ENCODE measurements around the gene ACTG1. TPM values are rescaled to one million over a fixed set of nuclear protein-coding genes. Genes with fewer than 3 reads are reported as not detected.

The ACTG1 gene
- total RNA-seq, 1 donor from 2014 or later, result 3,469 TPM

GRCh38 chr17:81481073-81481799, 31.4 kb downstream of the ACTG1 start:
- DNase-seq, result peak; percentile 36

GRCh38 chr17:81480140-81481072, 32.2 kb downstream of the ACTG1 start:
- no peak for DNase-seq

GRCh38 chr17:81479175-81480071, 33.2 kb downstream of the ACTG1 start:
- DNase-seq, result no peak

GRCh38 chr17:81478119-81478518, 34.5 kb downstream of the ACTG1 start:
- DNase-seq, result no peak

GRCh38 chr17:81477173-81477572, 35.4 kb downstream of the ACTG1 start:
- DNase-seq, result no peak

GRCh38 chr17:81476635-81477034, 36.0 kb downstream of the ACTG1 start:
- no peak for DNase-seq

- DNase-seq, result no peak
Observed at GRCh38 chr17:81476097-81476496, 36.5 kb downstream of the ACTG1 start.

- DNase-seq, result no peak
Observed at GRCh38 chr17:81474958-81475357, 37.6 kb downstream of the ACTG1 start.

GRCh38 chr17:81473019-81473418, 39.6 kb downstream of the ACTG1 start:
- DNase-seq, result no peak

GRCh38 chr17:81471818-81472456, 40.7 kb downstream of the ACTG1 start:
- DNase-seq, result peak; percentile 25

- no peak for DNase-seq
Observed at GRCh38 chr17:81470944-81471817, 41.4 kb downstream of the ACTG1 start.

- DNase-seq, result no peak
Observed at GRCh38 chr17:81470270-81470943, 42.2 kb downstream of the ACTG1 start.

- no peak for DNase-seq
Observed at GRCh38 chr17:81469266-81469665, 43.3 kb downstream of the ACTG1 start.

- DNase-seq, result no peak
Observed at GRCh38 chr17:81468770-81469121, 43.9 kb downstream of the ACTG1 start.

GRCh38 chr17:81468111-81468769, 44.4 kb downstream of the ACTG1 start:
- DNase-seq, result no peak

- no peak for DNase-seq
Observed at GRCh38 chr17:81466564-81467472, 45.8 kb downstream of the ACTG1 start.

- no peak for DNase-seq
Observed at GRCh38 chr17:81465910-81466309, 46.7 kb downstream of the ACTG1 start.

GRCh38 chr17:81464586-81464985, 48.0 kb downstream of the ACTG1 start:
- no peak for DNase-seq

GRCh38 chr17:81463506-81463905, 49.1 kb downstream of the ACTG1 start:
- DNase-seq, result no peak

Measured in occipital lobe (tissue), 2 donors.